ENCODE measurements around the gene GNE.
A peak's percentile ranks its signal among the peaks of the same experiment; 100 is the strongest.
"Not testable (repeated sequence)": the region's sequence is repeated elsewhere in the genome, so short reads cannot be mapped to it uniquely, and the experiment has no call there.

GNE gene

GRCh38 chr9:36204906-36205547 lies 53.2 kb downstream of the GNE start:
- DNase-seq, result no peak

- DNase-seq, result no peak
These were observed 63.8 kb downstream of the GNE start for GRCh38 chr9:36194326-36195000.

GRCh38 chr9:36193023-36193422 lies 65.2 kb downstream of the GNE start:
- DNase-seq, result no peak

- no peak for DNase-seq
These were observed 66.1 kb downstream of the GNE start for GRCh38 chr9:36192196-36192595.

GRCh38 chr9:36191686-36192085 lies 66.6 kb downstream of the GNE start:
- no peak for DNase-seq

- no peak for DNase-seq
These were observed 67.0 kb downstream of the GNE start for GRCh38 chr9:36191290-36191645.

- DNase-seq, result peak; percentile 98
These were observed 67.6 kb downstream of the GNE start, which contains the start of gene CLTA for GRCh38 chr9:36190388-36191289. CLTA (plus strand) TSS chr9:36190921; CDS start chr9:36191057, 136 bp downstream.

GRCh38 chr9:36189976-36190375 lies 68.3 kb downstream of the GNE start:
- DNase-seq, result no peak

GRCh38 chr9:36188212-36188611 lies 70.0 kb downstream of the GNE start:
- DNase-seq, result no peak

- no peak for DNase-seq
These were observed 70.8 kb downstream of the GNE start for GRCh38 chr9:36187414-36187813.

- not testable (repeated sequence) for DNase-seq
These were observed 78.0 kb downstream of the GNE start for GRCh38 chr9:36180243-36180642.

- DNase-seq, result no peak
These were observed 80.7 kb downstream of the GNE start for GRCh38 chr9:36177571-36177970.

- DNase-seq, result not testable (repeated sequence)
These were observed 81.8 kb downstream of the GNE start for GRCh38 chr9:36176496-36176895.

- not testable (repeated sequence) for DNase-seq
These were observed 83.0 kb downstream of the GNE start for GRCh38 chr9:36175209-36175608.

- no peak for DNase-seq
These were observed 83.5 kb downstream of the GNE start for GRCh38 chr9:36174731-36175130.

GRCh38 chr9:36174271-36174670 lies 84.0 kb downstream of the GNE start:
- DNase-seq, result no peak

- DNase-seq, result no peak
These were observed 84.4 kb downstream of the GNE start for GRCh38 chr9:36173861-36174260.

GRCh38 chr9:36170531-36170930 lies 87.7 kb downstream of the GNE start:
- DNase-seq, result no peak

GRCh38 chr9:36169708-36170107 lies 88.5 kb downstream of the GNE start:
- no peak for DNase-seq

GRCh38 chr9:36169166-36169565 lies 89.1 kb downstream of the GNE start, which contains the start of gene CCIN:
CCIN (plus strand) TSS chr9:36169388; CDS start chr9:36169503, 115 bp downstream.
- no peak for DNase-seq

GRCh38 chr9:36166168-36166927 lies 91.9 kb downstream of the GNE start:
- peak; percentile 49 for DNase-seq

GRCh38 chr9:36165826-36166167 lies 92.5 kb downstream of the GNE start:
- DNase-seq, result no peak

GRCh38 chr9:36164989-36165388 lies 93.3 kb downstream of the GNE start:
- no peak for DNase-seq

Data from NCI-H446 treated with DMSO at 0.1 percent for 48 hours (cell line).